ENCODE data around the gene SNU13. TPM values are rescaled to one million over a fixed set of nuclear protein-coding genes. Genes with fewer than 3 reads are reported as not detected.
"Not testable (repeated sequence)": the region's sequence is repeated elsewhere in the genome, so short reads cannot be mapped to it uniquely, and the experiment has no call there.

Gene SNU13
- total and polyA plus RNA-seq, 2 donors (not counting 1 experiment from before 2014, with no cell fraction given) = 61.6 to 164 TPM

DNA sequence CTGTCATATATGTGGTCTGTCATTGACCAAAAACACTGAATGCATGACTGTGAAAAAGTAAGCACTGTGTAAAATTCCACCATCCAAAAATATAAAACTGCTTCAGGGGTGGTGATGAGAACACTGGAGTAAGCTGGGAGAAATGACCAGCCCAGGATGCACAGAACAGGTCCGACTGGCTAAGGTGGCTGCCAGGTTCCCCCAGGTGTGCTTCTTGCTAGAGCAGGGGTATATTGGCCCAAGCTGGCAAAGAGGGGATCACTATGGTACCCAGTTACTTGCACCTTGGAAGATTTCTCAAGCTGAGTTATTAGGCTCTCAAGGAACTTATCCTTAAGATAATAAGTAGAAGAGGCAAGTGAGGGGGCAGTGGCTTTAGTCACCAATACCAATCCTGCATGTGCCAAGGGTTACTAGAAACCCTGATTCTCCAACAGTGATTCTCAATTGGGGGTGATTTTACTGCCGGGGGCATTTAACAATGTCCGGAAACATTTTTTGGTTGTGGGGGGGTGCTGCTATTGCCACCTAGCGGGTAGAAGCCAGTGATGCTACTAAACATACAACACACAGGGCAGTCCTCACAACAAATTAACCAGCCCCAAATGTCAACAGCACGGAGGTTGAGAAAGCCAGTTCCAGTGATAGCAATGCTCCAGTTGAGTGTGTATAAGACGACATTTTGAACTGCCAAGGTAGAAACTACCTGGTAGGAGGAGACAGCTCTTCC is 15.7 kb downstream of the SNU13 start:
- Histone ChIP-seq H3K27me3 (ENCODE audit: control insufficient read depth, insufficient read depth, low read length) (no peaks in the 10 kb centered on the region), H3K9ac (ENCODE audit: insufficient read depth, low read length) (no peak overlapping the region), H3K9me3 (ENCODE audit: control insufficient read depth, insufficient read depth, low read depth, low read length) (no peaks in the 10 kb centered on the region), H4K20me1 (ENCODE audit: control insufficient read depth, extremely low read depth, insufficient read depth, low read length) (no peaks in the 10 kb centered on the region), H3K4me2 (ENCODE audit: extremely low read depth, insufficient read depth, low read length) (no peak overlapping the region), H2AFZ (ENCODE audit: low read length) (no peak overlapping the region), H3K4me3 (replicated peaks in 1 of 4; ENCODE audit: control extremely low read depth in 1 of 4, insufficient read depth in 1 of 4, low read depth in 3 of 4, low read length in 4 of 4) (no peak overlapping the region), H3K4me1 (ENCODE audit: control insufficient read depth, extremely low read depth, insufficient read depth, low read length) (peaks cover 10% of the 10 kb centered on the region), H3K27ac (ENCODE audit: insufficient read depth, low read length) (no peak overlapping the region), H3K79me2 (ENCODE audit: control insufficient read depth, insufficient read depth, low read length) (peaks cover 4% of the 10 kb centered on the region), H3K36me3 (ENCODE audit: control insufficient read depth, insufficient read depth, low read length) (peaks cover 7% of the 10 kb centered on the region)
- DNase-seq (ENCODE audit: low read depth in 2 of 2) = no peak
- no peak for TF ChIP-seq EZH2 (IDR thresholded peaks at IDR 0.05; ENCODE audit: low read length, missing control alignments)
- TF ChIP-seq, protein P1, sequence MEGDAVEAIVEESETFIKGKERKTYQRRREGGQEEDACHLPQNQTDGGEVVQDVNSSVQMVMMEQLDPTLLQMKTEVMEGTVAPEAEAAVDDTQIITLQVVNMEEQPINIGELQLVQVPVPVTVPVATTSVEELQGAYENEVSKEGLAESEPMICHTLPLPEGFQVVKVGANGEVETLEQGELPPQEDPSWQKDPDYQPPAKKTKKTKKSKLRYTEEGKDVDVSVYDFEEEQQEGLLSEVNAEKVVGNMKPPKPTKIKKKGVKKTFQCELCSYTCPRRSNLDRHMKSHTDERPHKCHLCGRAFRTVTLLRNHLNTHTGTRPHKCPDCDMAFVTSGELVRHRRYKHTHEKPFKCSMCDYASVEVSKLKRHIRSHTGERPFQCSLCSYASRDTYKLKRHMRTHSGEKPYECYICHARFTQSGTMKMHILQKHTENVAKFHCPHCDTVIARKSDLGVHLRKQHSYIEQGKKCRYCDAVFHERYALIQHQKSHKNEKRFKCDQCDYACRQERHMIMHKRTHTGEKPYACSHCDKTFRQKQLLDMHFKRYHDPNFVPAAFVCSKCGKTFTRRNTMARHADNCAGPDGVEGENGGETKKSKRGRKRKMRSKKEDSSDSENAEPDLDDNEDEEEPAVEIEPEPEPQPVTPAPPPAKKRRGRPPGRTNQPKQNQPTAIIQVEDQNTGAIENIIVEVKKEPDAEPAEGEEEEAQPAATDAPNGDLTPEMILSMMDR (conservative IDR thresholded peaks at IDR 0.05 in 1 of 2, IDR thresholded peaks at IDR 0.05 in 1 of 2; ENCODE audit: low read depth in 1 of 2, low read length in 2 of 2) = peak; percentile 25 to 30

DNA sequence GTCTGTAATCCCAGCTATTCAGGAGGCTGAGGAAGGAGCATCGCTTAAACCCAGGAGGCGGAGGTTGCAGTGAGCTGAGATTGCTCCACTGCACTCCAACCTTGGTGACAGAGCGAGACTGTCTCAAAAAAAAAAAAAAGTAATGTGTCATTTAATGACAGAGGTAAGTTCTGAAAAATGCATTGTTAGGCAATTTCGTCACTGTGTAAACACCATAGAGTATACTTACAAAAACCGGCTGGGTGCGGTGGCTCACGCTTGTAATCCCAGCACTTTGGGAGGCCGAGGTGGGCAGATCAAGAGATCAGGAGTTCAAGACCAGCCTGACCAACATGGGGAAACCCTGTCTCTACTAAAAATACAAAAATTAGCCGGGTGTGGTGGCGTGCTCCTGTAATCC is 16.6 kb downstream of the SNU13 start:
- H3K79me2 ChIP-seq (ENCODE audit: control insufficient read depth, insufficient read depth, low read length); H2AFZ ChIP-seq (ENCODE audit: low read length); H3K9me3 ChIP-seq (ENCODE audit: control insufficient read depth, insufficient read depth, low read depth, low read length); H3K4me3 ChIP-seq (replicated peaks in 1 of 4; ENCODE audit: control extremely low read depth in 1 of 4, insufficient read depth in 1 of 4, low read depth in 3 of 4, low read length in 4 of 4); H3K27ac ChIP-seq (ENCODE audit: insufficient read depth, low read length); H3K4me2 ChIP-seq (ENCODE audit: extremely low read depth, insufficient read depth, low read length); H3K27me3 ChIP-seq (ENCODE audit: control insufficient read depth, insufficient read depth, low read length); H3K9ac ChIP-seq (ENCODE audit: insufficient read depth, low read length); H3K36me3 ChIP-seq (ENCODE audit: control insufficient read depth, insufficient read depth, low read length); H4K20me1 ChIP-seq (ENCODE audit: control insufficient read depth, extremely low read depth, insufficient read depth, low read length): not testable (repeated sequence)
- peak in 1 of 2 donors; percentile 51 for DNase-seq (ENCODE audit: low read depth in 2 of 2)
- H3K4me1 ChIP-seq (ENCODE audit: control insufficient read depth, extremely low read depth, insufficient read depth, low read length) = peaks cover 14% of the 10 kb centered on the region

DNA sequence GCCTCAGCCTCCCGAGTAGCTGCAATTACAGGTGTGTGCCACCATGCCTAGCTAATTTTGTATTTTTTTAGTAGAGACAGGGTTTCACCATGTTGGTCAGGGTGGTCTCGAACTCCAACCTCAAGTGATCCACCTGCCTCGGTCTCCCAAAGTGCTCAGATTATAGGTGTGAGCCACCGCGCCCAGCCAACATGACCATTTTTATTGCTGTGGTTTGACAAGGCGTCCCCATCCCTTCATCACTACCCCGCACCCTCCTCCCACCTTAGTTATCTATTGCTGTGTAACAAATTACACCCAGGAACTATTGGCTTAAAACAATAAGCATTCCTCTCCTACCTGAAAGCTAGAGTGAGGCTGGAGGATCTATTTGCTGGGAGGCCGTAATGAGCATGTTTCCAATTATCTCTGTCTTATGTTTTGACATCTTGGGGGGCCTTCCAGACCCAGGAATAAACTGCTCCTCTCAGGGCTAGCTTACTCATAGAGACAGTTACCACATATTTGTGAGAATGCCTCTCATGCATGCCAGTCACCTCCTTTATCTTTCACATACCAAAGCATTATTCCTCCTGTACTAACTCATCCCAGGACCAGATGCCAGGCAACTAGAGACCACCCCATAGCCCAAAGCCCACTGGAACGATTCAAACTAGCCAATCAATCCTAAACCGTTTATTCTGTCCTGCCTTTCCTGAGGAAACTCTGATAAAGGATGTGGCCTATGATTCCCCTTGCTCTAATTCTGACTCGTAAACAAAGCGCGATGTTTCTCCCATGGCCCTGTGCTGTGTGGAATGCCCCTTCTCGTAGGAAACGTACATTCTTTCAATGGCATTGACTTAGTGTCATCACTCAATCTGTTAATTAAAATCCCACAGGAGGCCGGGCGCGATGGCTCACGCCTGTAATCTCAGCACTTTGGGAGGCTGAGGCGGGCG is 19.4 kb downstream of the SNU13 start:
- DNase-seq (ENCODE audit: low read depth in 2 of 2) = peak; percentile 64 to 79
- H3K36me3 ChIP-seq (ENCODE audit: control insufficient read depth, insufficient read depth, low read length) = peaks cover 6% of the 10 kb centered on the region
- H2AFZ ChIP-seq (ENCODE audit: low read length) = no peak overlapping the region
- peak overlapping the region; percentile 62 for H3K27ac ChIP-seq (ENCODE audit: insufficient read depth, low read length)
- TF ChIP-seq, protein P1 (conservative IDR thresholded peaks at IDR 0.05 in 1 of 2, IDR thresholded peaks at IDR 0.05 in 1 of 2; ENCODE audit: low read depth in 1 of 2, low read length in 2 of 2) = no peak
- TF ChIP-seq EZH2 (IDR thresholded peaks at IDR 0.05; ENCODE audit: low read length, missing control alignments) = no peak
- H3K4me3 ChIP-seq (replicated peaks in 1 of 4; ENCODE audit: control extremely low read depth in 1 of 4, insufficient read depth in 1 of 4, low read depth in 3 of 4, low read length in 4 of 4) = no peak overlapping the region
- H3K79me2 ChIP-seq (ENCODE audit: control insufficient read depth, insufficient read depth, low read length) = no peaks in the 10 kb centered on the region
- H3K4me2 ChIP-seq (ENCODE audit: extremely low read depth, insufficient read depth, low read length) = no peak overlapping the region
- H3K27me3 ChIP-seq (ENCODE audit: control insufficient read depth, insufficient read depth, low read length) = no peaks in the 10 kb centered on the region
- no peaks in the 10 kb centered on the region for H4K20me1 ChIP-seq (ENCODE audit: control insufficient read depth, extremely low read depth, insufficient read depth, low read length)
- H3K9me3 ChIP-seq (ENCODE audit: control insufficient read depth, insufficient read depth, low read depth, low read length) = no peaks in the 10 kb centered on the region
- H3K4me1 ChIP-seq (ENCODE audit: control insufficient read depth, extremely low read depth, insufficient read depth, low read length) = peaks cover 18% of the 10 kb centered on the region
- H3K9ac ChIP-seq (ENCODE audit: insufficient read depth, low read length) = no peak overlapping the region

Data from fibroblast of lung (primary cell).